GM18861 (cell line): ENCODE measurements around the gene KCNK13.

Experiments used
- ATAC-seq: cut with Tn5 transposase; IDR thresholded peaks from one replicate; pipeline ENCODE4 v1.9.1; 2021; ENCODE audit not compliant: unreplicated experiment

KCNK13 gene

GRCh38 chr14:90118027-90118426 lies 56.2 kb downstream of the KCNK13 start:
- ATAC-seq: no peak

DNA sequence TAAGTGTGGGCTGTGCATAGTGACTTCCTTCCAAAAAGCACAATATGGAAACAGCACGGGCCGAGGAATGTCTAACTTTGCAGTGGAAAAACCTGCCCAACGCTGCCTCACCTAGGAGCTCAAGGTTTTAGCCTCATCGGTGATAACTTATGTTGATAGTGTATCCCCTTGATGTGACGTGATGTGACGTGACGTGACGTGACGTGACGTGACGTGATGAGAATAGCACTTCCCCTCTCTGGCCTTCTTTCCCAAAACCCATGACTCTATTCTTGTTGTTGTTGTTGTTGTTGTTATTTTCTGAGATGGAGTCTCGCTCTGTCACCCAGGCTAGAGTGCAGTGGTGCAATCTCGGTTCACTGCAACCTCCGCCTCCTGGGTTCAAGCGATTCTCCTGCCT lies 64.5 kb downstream of the KCNK13 start:
- ATAC-seq: no peak

DNA sequence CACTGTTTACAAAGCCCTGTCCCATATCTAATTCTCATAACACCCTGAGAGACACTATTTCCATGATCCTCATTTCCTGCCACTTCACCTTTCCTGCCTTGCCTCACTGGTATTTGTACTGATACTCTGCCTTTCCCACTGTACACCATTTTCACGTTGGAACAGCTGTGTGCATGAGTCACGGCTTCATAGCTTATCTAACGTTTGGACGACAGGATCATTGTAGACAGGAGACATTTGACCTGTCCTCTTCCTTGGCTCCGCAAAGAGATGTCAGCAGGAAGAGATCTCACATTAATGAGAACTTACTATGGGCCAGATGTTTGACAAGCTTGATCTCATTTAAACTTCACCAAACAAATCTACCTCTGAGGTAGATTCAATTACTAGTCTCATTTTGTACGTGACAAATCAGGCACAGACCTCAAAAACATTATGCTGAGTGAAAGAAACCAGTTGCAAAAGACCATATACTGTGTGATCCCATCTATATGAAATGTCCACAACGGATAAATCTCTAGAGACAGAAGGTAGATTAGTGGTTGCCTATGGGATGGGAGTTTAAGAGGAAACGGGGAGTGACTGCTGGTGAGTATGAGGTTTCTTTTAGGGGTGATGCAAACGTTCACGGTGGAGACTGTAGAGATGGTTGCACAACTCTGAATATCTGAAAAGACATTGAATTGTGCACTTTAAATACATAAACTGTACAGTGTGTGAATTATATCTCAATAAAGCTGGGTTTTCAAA lies 71.2 kb downstream of the KCNK13 start:
- no peak for ATAC-seq

GRCh38 chr14:90136904-90137303 lies 75.1 kb downstream of the KCNK13 start:
- ATAC-seq: no peak

DNA sequence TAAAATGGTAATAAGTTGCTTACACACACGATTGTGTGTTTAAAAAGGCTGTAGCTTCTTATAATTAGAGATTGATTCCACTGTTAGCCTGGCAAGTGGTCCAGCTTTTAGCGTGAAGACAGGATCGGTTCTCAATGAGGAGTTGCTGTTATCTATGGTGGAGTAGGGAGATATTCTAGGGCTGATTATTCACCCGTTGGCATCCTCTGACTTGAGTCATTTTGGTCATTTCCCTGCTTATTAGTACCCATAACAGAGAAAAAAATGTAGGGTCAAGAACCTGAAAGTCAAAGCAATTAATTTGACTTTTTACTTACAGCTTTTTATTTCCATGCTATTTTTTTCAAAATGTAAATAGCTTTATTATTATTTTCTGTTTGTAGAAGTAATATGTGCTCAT lies 76.0 kb downstream of the KCNK13 start:
- ATAC-seq: no peak

DNA sequence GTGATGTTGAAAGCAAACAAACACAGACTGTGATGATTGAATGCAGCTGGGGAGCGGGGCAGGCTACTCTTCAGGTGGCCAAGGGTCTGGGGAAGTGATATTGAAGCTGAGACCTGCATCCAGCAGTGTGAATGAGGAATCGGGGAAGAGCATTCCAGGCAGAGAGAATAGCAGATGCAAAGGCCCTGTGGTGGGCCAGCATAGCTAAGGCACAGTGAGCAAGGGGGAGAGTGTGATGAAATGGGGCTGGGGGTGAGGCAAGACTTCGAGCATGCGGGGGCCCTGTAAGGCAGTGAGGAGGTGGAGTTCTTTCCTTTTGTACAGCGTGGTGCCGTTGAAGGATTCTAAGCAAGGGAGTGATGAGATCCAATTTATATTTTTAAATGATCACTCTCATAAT lies 77.4 kb downstream of the KCNK13 start:
- ATAC-seq: no peak

DNA sequence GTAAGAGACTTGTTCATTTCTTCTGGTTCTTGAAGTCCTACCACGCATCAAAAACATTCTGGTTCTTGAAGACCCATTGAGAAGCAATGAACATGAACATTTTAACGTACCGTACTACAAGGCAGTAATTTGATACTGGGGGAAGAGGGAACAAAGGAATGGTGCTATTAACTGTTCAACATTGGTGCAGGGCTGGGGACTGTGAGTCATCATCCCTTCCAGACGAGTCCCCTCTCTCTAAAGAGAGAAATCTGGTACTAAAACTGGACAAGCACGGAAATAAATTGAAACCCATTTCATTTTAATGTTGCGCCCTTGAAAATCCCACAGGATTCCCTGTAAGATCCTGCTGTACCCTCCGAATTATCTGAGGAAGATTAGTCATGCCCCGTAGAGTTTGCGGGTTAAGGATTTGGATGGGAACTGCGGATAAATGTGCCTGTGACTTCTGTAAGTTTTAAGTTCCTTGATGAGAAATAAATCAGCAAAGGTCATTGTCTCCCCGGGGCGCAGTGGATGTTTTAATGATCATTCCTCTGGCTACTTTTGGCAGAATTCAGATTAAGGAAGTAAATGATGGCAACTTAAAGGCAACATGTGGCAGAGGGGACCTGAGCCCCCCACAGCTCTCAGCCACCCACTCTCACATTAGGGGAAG lies 78.6 kb downstream of the KCNK13 start:
- no peak for ATAC-seq

DNA sequence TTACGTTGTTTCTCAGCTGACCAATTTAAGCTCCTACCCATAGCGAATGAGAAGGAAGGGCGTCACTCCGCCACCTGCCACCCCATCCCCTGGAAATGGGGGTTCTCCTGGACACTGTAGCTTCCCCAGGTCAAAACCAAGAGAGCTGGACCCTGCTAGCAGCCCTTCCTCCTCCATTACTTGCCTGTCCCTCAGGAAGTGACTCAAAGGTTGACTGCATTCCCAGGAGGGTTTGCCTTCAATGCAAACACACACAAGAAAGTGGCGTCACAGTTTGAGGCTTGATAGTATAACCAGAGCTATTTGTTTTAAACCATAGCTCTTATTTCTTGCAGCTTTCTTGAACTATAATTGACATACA lies 79.1 kb downstream of the KCNK13 start:
- no peak for ATAC-seq

DNA sequence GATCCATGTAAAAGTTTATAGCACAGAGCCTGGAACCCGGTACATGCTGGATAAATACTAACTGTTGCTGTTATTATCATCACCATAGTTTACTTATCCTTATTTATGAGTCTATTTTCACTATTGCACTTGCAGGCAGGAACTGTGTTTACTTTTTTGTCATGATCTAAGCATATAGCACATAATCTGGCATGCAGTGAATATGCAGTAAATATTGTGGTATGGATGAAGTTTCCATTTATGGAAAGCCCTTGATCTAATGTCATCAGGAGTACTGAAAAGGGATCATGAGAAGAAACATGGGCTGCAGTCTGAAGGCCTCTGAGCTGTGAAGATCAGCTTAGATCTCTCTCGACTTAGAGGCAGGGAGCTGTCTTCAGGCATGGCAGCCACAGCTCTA lies 91.6 kb downstream of the KCNK13 start:
- no peak for ATAC-seq

DNA sequence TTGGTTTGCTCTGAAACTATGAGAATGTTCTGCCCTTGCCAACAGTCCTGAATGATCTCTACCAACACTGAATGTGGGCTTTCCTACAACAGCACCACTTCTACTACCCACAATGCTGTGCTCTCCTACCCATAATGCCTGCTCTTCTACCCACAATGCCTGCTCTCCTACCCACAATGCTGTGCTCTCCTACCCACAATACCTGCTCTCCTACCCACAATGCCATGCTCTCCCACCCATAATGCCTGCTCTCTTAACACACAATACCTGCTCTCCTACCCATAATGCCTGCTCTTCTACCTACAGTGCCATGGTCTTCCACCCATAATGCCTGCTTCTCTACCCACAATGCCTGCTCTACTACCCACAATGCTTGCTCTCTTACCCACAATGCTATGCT lies 92.3 kb downstream of the KCNK13 start:
- ATAC-seq: no peak

- ATAC-seq: no peak
Measured at GRCh38 chr14:90159146-90159545, 97.4 kb downstream of the KCNK13 start.

DNA sequence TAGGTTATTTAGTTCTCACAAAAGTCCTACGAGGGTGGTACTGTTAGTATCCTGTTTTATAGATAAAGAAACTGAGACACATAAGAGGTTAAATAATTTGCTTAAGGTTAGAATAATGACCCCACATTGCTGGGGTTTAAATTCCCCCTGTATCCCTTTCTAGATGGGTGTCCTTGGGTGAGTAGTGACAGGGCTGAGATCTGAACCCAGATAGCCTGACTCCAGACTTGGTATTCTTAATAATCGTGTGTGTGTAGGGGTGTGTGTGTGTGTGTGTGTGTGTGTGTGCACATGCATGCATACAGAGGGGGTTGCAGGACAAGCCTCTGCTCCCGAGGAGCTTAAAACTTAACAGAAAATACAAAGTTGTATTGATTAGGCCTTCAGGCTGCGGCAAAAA lies 97.9 kb downstream of the KCNK13 start:
- ATAC-seq: no peak

DNA sequence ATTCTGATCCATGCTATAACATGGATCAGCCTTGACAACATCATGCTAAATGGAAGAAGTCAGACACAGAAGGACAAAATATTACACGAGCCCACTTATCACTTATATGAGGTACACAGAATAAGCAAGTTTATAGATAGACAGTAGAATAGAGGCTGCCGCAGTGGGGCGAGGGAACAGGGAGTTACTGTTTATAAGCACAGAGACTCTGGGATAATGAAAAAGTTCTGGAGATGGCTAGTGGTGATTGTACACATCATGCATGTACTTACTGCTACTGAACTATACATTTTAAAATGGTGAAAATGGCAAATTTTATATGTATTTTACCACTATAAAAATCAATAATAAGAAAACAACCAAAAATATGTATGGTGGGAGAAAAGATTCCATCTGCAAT lies 99.3 kb downstream of the KCNK13 start:
- ATAC-seq: no peak

DNA sequence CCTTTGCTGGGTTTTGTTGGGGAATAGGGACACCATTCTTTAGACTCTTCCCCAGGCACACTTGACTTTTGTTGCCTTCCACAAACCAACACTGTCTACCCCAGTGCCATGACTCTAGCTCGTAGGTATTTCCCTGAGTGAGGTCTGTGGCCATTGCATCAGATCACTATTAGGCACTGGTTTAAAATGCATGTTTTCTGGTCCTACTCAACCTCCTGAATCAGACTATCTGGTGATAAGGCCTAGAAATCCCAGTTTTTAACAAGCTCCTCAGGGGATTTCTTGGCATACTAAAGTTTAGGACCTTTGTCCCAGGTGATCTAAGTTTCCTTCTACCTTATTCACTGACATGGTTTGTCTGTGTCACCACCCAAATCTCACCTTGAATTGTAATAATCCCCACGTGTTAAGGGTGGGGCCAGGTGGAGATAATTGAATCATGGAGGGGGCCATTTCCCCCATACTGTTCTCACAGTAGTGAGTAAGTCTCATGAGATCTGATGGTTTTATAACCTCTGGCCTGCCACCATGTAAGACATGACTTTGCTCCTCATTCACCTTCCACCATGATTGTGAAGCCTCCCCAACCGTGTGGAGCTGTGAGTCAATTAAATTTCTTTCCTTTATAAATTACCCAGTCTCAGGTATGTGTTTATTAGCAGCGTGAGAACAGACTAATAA lies 106.8 kb downstream of the KCNK13 start:
- ATAC-seq: no peak

GRCh38 chr14:90175631-90176030 lies 113.8 kb downstream of the KCNK13 start:
- no peak for ATAC-seq

GRCh38 chr14:90177539-90178189 lies 115.9 kb downstream of the KCNK13 start:
- ATAC-seq: no peak

- no peak for ATAC-seq
Measured at GRCh38 chr14:90179357-90179756, 117.6 kb downstream of the KCNK13 start.

- ATAC-seq: no peak
Measured at GRCh38 chr14:90179809-90180779, 118.3 kb downstream of the KCNK13 start.

DNA sequence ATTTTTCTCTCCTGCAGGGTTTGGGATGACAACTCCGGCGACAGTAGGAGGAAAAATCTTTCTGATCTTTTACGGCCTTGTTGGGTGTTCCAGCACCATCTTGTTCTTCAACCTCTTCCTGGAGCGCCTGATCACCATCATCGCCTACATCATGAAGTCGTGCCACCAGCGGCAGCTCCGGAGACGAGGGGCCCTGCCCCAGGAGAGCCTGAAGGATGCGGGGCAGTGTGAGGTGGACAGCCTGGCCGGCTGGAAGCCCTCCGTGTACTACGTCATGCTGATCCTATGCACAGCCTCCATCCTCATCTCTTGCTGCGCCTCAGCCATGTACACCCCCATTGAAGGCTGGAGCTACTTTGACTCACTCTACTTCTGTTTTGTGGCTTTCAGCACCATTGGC lies 122.3 kb downstream of the KCNK13 start:
- ATAC-seq: no peak

DNA sequence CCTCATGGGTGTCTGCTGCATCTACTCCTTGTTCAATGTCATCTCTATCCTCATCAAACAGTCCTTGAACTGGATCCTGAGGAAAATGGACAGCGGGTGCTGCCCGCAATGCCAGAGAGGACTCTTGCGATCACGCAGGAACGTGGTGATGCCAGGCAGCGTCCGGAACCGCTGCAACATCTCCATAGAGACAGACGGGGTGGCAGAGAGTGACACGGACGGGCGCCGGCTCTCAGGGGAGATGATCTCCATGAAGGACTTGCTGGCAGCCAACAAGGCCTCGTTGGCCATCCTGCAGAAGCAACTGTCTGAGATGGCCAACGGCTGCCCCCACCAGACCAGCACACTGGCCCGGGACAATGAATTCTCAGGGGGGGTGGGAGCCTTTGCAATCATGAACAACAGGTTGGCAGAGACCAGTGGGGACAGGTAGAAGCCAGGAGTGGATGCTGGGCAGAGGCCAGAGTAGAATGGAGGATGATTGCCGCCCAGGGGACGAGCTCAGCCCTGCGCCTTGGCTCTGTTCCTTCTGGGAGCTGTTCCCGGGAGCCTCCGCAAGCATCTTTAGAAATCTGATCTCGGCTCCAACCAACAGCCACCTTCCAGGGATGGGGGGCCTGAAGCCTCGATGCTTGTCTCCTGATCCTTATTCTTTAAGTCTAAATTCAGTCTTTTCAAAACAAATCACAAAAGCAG lies 122.9 kb downstream of the KCNK13 start:
- no peak for ATAC-seq
